Cardiac atrium fibroblast (primary cell): ENCODE data around the gene IFI35. TPM values are rescaled to one million over a fixed set of nuclear protein-coding genes. Genes with fewer than 3 reads are reported as not detected.

Source experiments
- total RNA-seq: library from RNA; depleted of rRNA; stranded (reverse); fragments of >200 nt; gene quantifications from 2 replicates; pipeline ENCODE4 v1.2.3, GENCODE V29; 2015

Gene IFI35
- total RNA-seq: 40.6 and 44.4 TPM in 2 replicates

GRCh38 chr17:43006639-43007551 lies at the start of gene IFI35:
Gene IFI35, plus strand, starts transcription at chr17:43006784. Its CDS starts 164 bp downstream, at chr17:43006948.

GRCh38 chr17:42964161-42964932 lies 42.2 kb upstream of the IFI35 start, which contains the start of gene AARSD1:
Gene AARSD1, minus strand, starts transcription at chr17:42964454. Its CDS starts 14 bp downstream, at chr17:42964440.

GRCh38 chr17:42979511-42980273 lies 26.9 kb upstream of the IFI35 start, which contains the start of gene PTGES3L:
Gene PTGES3L, minus strand, starts transcription at chr17:42980080. Its CDS starts 27 bp downstream, at chr17:42980053.

GRCh38 chr17:42980274-42980765 lies 26.3 kb upstream of the IFI35 start, which contains the start of gene RUNDC1:
Gene RUNDC1, plus strand, starts transcription at chr17:42980565. Its CDS starts 12 bp downstream, at chr17:42980577.

GRCh38 chr17:42997984-42998938 lies 8.3 kb upstream of the IFI35 start, which contains the start of gene RPL27:
Gene RPL27, plus strand, starts transcription at chr17:42998419. Its CDS starts 332 bp downstream, at chr17:42998751.

GRCh38 chr17:43021741-43022512 lies 15.3 kb downstream of the IFI35 start, which contains the start of gene VAT1:
Gene VAT1, minus strand, starts transcription at chr17:43022385. Its CDS starts 63 bp downstream, at chr17:43022322.

GRCh38 chr17:43024407-43025289 lies 18.1 kb downstream of the IFI35 start, which contains the start of gene RND2:
Gene RND2, plus strand, starts transcription at chr17:43025231. Its CDS starts 117 bp downstream, at chr17:43025348.

Other genes starting within 250 kb of the IFI35 start
- gene RAMP2, start 245.6 kb upstream of the IFI35 start, total RNA-seq: 0.65 and 1.4 TPM in 2 replicates
- 77.3 and 82.1 TPM in 2 replicates for gene VPS25, start 233.3 kb upstream of the IFI35 start, total RNA-seq
- gene WNK4, start 226.2 kb upstream of the IFI35 start, total RNA-seq: 2.0 and 4.1 TPM in 2 replicates
- gene COA3, start 208.1 kb upstream of the IFI35 start, total RNA-seq: 64.2 and 69.5 TPM in 2 replicates
- gene CNTD1, start 207.9 kb upstream of the IFI35 start, total RNA-seq: not detected in 2 replicates
- 68.6 and 74.5 TPM in 2 replicates for gene BECN1, start 182.5 kb upstream of the IFI35 start, total RNA-seq
- 67.7 and 107 TPM in 2 replicates for gene PSME3, start 173.4 kb upstream of the IFI35 start, total RNA-seq
- gene AOC2, start 162.2 kb upstream of the IFI35 start, total RNA-seq: 0.65 TPM in 1 of 2 replicates, not detected in the other
- not detected in 2 replicates for gene AOC3, start 155.6 kb upstream of the IFI35 start, total RNA-seq
- not detected in 2 replicates for gene G6PC1, start 106.0 kb upstream of the IFI35 start, total RNA-seq
- gene AARSD1, start 42.3 kb upstream of the IFI35 start, total RNA-seq: 23.5 and 32.2 TPM in 2 replicates
- not detected in 2 replicates for gene PTGES3L, start 26.7 kb upstream of the IFI35 start, total RNA-seq
- gene RUNDC1, start 26.2 kb upstream of the IFI35 start, total RNA-seq: 7.6 and 9.0 TPM in 2 replicates
- gene RPL27, start 8.4 kb upstream of the IFI35 start, total RNA-seq: 1,314 and 1,460 TPM in 2 replicates
- 194 and 208 TPM in 2 replicates for gene VAT1, start 15.6 kb downstream of the IFI35 start, total RNA-seq
- gene RND2, start 18.4 kb downstream of the IFI35 start, total RNA-seq: 0.49 TPM in 1 of 2 replicates, not detected in the other
- 5.0 and 6.3 TPM in 2 replicates for gene BRCA1, start 118.6 kb downstream of the IFI35 start, total RNA-seq
- 81.1 and 81.3 TPM in 2 replicates for gene NBR1, start 164.4 kb downstream of the IFI35 start, total RNA-seq
- 3.9 and 5.1 TPM in 2 replicates for gene TMEM106A, start 205.1 kb downstream of the IFI35 start, total RNA-seq
- not detected in 2 replicates for gene CCDC200, start 221.8 kb downstream of the IFI35 start, total RNA-seq
- not detected in 2 replicates for gene RNU2-1, start 227.2 kb downstream of the IFI35 start, total RNA-seq